ENCODE results near the gene GSC. TPM values are rescaled to one million over a fixed set of nuclear protein-coding genes. Genes with fewer than 3 reads are reported as not detected.
"Not testable (repeated sequence)": the region's sequence is repeated elsewhere in the genome, so short reads cannot be mapped to it uniquely, and the experiment has no call there.

The GSC gene
- total RNA-seq, 1 experiment from 2014 or later: not detected

DNA sequence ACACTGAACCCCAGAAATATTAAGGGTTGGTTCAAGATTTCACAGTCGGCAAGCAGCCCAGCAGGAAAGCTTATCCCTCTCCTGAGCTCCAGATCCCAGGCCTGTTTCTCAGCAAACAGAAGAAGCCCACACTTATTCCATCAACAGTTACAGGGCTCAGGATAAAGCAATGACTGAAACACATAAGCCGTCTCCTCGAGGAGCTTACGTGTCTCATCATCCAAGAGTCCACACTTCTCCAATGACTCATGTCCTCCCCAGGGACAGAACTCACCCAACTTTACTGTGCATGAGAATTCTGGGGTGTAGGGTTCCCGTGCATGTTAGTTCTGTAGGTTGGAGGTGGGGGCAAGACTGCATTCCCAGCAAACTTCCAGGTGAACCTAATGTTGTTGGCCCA, 31.2 kb downstream of the GSC start:
- TF ChIP-seq EZH2phosphoT487 (IDR thresholded peaks at IDR 0.05; ENCODE audit: borderline replicate concordance, low read length) (no peak), EZH2 (IDR thresholded peaks at IDR 0.05; ENCODE audit: low read length, unreplicated experiment) (no peak)
- TF ChIP-seq, protein P1, sequence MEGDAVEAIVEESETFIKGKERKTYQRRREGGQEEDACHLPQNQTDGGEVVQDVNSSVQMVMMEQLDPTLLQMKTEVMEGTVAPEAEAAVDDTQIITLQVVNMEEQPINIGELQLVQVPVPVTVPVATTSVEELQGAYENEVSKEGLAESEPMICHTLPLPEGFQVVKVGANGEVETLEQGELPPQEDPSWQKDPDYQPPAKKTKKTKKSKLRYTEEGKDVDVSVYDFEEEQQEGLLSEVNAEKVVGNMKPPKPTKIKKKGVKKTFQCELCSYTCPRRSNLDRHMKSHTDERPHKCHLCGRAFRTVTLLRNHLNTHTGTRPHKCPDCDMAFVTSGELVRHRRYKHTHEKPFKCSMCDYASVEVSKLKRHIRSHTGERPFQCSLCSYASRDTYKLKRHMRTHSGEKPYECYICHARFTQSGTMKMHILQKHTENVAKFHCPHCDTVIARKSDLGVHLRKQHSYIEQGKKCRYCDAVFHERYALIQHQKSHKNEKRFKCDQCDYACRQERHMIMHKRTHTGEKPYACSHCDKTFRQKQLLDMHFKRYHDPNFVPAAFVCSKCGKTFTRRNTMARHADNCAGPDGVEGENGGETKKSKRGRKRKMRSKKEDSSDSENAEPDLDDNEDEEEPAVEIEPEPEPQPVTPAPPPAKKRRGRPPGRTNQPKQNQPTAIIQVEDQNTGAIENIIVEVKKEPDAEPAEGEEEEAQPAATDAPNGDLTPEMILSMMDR (conservative IDR thresholded peaks at IDR 0.05; ENCODE audit: low read depth, low read length): no peak

GRCh38 chr14:94738097-94738496, 31.8 kb downstream of the GSC start:
- Histone ChIP-seq H3K27ac (ENCODE audit: low read length) (no peak overlapping the region), H2AFZ (ENCODE audit: low read length) (no peak overlapping the region), H3K9me3 (ENCODE audit: low read length) (no peaks in the 10 kb centered on the region), H3K79me2 (ENCODE audit: low read length) (no peaks in the 10 kb centered on the region), H3K9me2 (replicated peaks; ENCODE audit: low read length) (no peaks in the 10 kb centered on the region), H3K4me3 (ENCODE audit: low read length) (no peak overlapping the region), H4K20me1 (ENCODE audit: low read length) (no peaks in the 10 kb centered on the region), H3K4me1 (ENCODE audit: insufficient read depth, low read length) (no peaks in the 10 kb centered on the region), H3K9ac (ENCODE audit: low read length) (no peak overlapping the region), H3K4me2 (ENCODE audit: low read length) (no peak overlapping the region), H3K36me3 (ENCODE audit: low read depth, low read length) (no peaks in the 10 kb centered on the region), H3K27me3 (ENCODE audit: low read length) (peaks cover 13% of the 10 kb centered on the region), H3F3A (ENCODE audit: low read length, unreplicated experiment) (no peaks in the 10 kb centered on the region)
- ChIA-PET POLR2A (ENCODE audit: unreplicated experiment) (no interaction called here), CTCF (no interaction called here)
- no TSS peak for BruUV-seq (replicated peaks)
- TF ChIP-seq EZH2phosphoT487 (IDR thresholded peaks at IDR 0.05; ENCODE audit: borderline replicate concordance, low read length) (no peak), EZH2 (IDR thresholded peaks at IDR 0.05; ENCODE audit: low read length, unreplicated experiment) (no peak)
- TF ChIP-seq, protein P1 (conservative IDR thresholded peaks at IDR 0.05; ENCODE audit: low read depth, low read length): no peak
- intact Hi-C loops (cut with micrococcal nuclease): no loop called here
- ATAC-seq (no peak), DNase-seq (no peak)

More for the DNA sequence above, 31.2 kb downstream of the GSC start:
- ChIA-PET POLR2A (ENCODE audit: unreplicated experiment) (no interaction called here), CTCF (no interaction called here)
- H3K27ac ChIP-seq (ENCODE audit: low read length): no peak overlapping the region
- H3K4me1 ChIP-seq (ENCODE audit: insufficient read depth, low read length): no peaks in the 10 kb centered on the region
- H3K4me2 ChIP-seq (ENCODE audit: low read length): no peak overlapping the region
- H3K9me2 ChIP-seq (replicated peaks; ENCODE audit: low read length): no peaks in the 10 kb centered on the region
- H3K79me2 ChIP-seq (ENCODE audit: low read length): no peaks in the 10 kb centered on the region
- no peaks in the 10 kb centered on the region for H3F3A ChIP-seq (ENCODE audit: low read length, unreplicated experiment)
- H3K27me3 ChIP-seq (ENCODE audit: low read length): peaks cover 8% of the 10 kb centered on the region
- no peaks in the 10 kb centered on the region for H3K9me3 ChIP-seq (ENCODE audit: low read length)
- no peak for DNase-seq
- H3K4me3 ChIP-seq (ENCODE audit: low read length): no peak overlapping the region
- intact Hi-C loops (cut with micrococcal nuclease): no loop called here
- H2AFZ ChIP-seq (ENCODE audit: low read length): no peak overlapping the region
- no peaks in the 10 kb centered on the region for H4K20me1 ChIP-seq (ENCODE audit: low read length)
- no peak for ATAC-seq
- BruUV-seq (replicated peaks): no TSS peak
- H3K9ac ChIP-seq (ENCODE audit: low read length): no peak overlapping the region
- H3K36me3 ChIP-seq (ENCODE audit: low read depth, low read length): no peaks in the 10 kb centered on the region

DNA sequence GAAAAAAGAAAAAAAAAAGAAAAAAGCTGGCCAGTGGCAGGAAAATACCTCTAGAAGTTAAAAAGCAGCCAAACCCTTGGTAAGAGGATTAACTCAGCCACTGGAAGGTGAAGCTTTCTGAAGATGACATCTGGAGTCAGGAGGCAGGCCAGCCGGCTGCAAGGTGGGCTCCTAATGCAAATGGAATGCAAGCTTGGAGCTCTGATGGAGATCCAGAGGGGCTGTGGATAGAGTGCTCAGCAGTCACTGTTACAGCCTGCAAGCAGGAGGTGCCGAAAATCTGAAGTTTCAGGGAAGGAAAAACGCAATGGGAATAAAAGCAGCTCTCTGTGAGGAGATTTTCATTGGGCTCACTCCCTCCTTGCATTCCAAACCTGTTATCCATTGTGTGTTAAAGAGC, 41.0 kb downstream of the GSC start:
- Histone ChIP-seq H4K20me1 (ENCODE audit: low read length) (no peaks in the 10 kb centered on the region), H3K4me2 (ENCODE audit: low read length) (no peak overlapping the region), H3K9me2 (replicated peaks; ENCODE audit: low read length) (no peaks in the 10 kb centered on the region), H3K4me3 (ENCODE audit: low read length) (no peak overlapping the region), H3K4me1 (ENCODE audit: insufficient read depth, low read length) (no peaks in the 10 kb centered on the region), H3K27me3 (ENCODE audit: low read length) (peaks cover 14% of the 10 kb centered on the region), H2AFZ (ENCODE audit: low read length) (no peak overlapping the region), H3K9me3 (ENCODE audit: low read length) (no peaks in the 10 kb centered on the region), H3K9ac (ENCODE audit: low read length) (no peak overlapping the region), H3K27ac (ENCODE audit: low read length) (no peak overlapping the region), H3F3A (ENCODE audit: low read length, unreplicated experiment) (no peaks in the 10 kb centered on the region), H3K36me3 (ENCODE audit: low read depth, low read length) (no peaks in the 10 kb centered on the region), H3K79me2 (ENCODE audit: low read length) (no peaks in the 10 kb centered on the region)
- TF ChIP-seq, protein P1 (conservative IDR thresholded peaks at IDR 0.05; ENCODE audit: low read depth, low read length): no peak
- TF ChIP-seq EZH2phosphoT487 (IDR thresholded peaks at IDR 0.05; ENCODE audit: borderline replicate concordance, low read length) (no peak), EZH2 (IDR thresholded peaks at IDR 0.05; ENCODE audit: low read length, unreplicated experiment) (no peak)
- DNase-seq (no peak), ATAC-seq (no peak)
- intact Hi-C loops (cut with micrococcal nuclease): no loop called here
- ChIA-PET CTCF (no interaction called here), POLR2A (ENCODE audit: unreplicated experiment) (no interaction called here)
- BruUV-seq (replicated peaks): no TSS peak

DNA sequence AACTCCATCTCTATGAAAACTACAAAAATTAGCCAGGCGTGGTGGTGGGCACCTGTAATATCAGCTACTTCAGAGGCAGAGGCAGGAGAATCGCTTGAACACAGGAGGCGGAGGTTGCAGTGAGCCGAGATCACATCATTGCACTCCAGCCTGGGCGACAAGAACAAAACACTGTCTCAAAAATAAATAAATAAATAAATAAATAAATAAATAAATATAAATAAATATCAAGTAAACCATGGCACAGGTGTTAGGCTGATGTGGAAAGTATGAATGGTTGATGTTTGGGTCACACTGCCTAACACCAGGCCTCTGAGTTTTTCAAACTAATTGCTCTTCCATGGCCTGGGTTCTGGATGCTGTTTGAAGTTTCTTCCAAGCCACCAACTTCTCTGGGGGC, 41.5 kb downstream of the GSC start:
- H3K79me2 ChIP-seq (ENCODE audit: low read length); H3K9me3 ChIP-seq (ENCODE audit: low read length); H3K9ac ChIP-seq (ENCODE audit: low read length); BruUV-seq (replicated peaks); CTCF ChIA-PET; H3F3A ChIP-seq (ENCODE audit: low read length, unreplicated experiment); H3K4me3 ChIP-seq (ENCODE audit: low read length); H3K36me3 ChIP-seq (ENCODE audit: low read depth, low read length); H4K20me1 ChIP-seq (ENCODE audit: low read length); H3K27me3 ChIP-seq (ENCODE audit: low read length); H3K27ac ChIP-seq (ENCODE audit: low read length); DNase-seq; ATAC-seq; H2AFZ ChIP-seq (ENCODE audit: low read length); H3K4me2 ChIP-seq (ENCODE audit: low read length); H3K4me1 ChIP-seq (ENCODE audit: insufficient read depth, low read length); H3K9me2 ChIP-seq (replicated peaks; ENCODE audit: low read length); POLR2A ChIA-PET (ENCODE audit: unreplicated experiment); intact Hi-C loops (cut with micrococcal nuclease): not testable (repeated sequence)

- H3K9ac ChIP-seq (ENCODE audit: low read length); CTCF ChIA-PET: not testable (repeated sequence)
Observed at GRCh38 chr14:94726649-94727048, 43.3 kb downstream of the GSC start.

More at GRCh38 chr14:94726649-94727048, 43.3 kb downstream of the GSC start:
- H3K79me2 ChIP-seq (ENCODE audit: low read length); H3K4me3 ChIP-seq (ENCODE audit: low read length); H2AFZ ChIP-seq (ENCODE audit: low read length); DNase-seq; H4K20me1 ChIP-seq (ENCODE audit: low read length); H3K36me3 ChIP-seq (ENCODE audit: low read depth, low read length); intact Hi-C loops (cut with micrococcal nuclease); H3F3A ChIP-seq (ENCODE audit: low read length, unreplicated experiment); H3K4me2 ChIP-seq (ENCODE audit: low read length); H3K9me2 ChIP-seq (replicated peaks; ENCODE audit: low read length); H3K4me1 ChIP-seq (ENCODE audit: insufficient read depth, low read length); H3K9me3 ChIP-seq (ENCODE audit: low read length); ATAC-seq; H3K27ac ChIP-seq (ENCODE audit: low read length); BruUV-seq (replicated peaks); H3K27me3 ChIP-seq (ENCODE audit: low read length); POLR2A ChIA-PET (ENCODE audit: unreplicated experiment): not testable (repeated sequence)

Measured in PC-3 (cell line).